Measurements from ENCODE around the gene VPS35L.

VPS35L gene

GRCh38 chr16:19696328-19696727, 140.8 kb downstream of the VPS35L start:
- no peak for TF ChIP-seq CTCF (IDR thresholded peaks at IDR 0.05; ENCODE audit: extremely low read depth, missing control alignments)
- no peak for DNase-seq (ENCODE audit: low spot score)

- no peak for DNase-seq (ENCODE audit: low spot score)
- no peak for TF ChIP-seq CTCF (IDR thresholded peaks at IDR 0.05; ENCODE audit: extremely low read depth, missing control alignments)
Observed at GRCh38 chr16:19696961-19697360, 141.5 kb downstream of the VPS35L start.

GRCh38 chr16:19697756-19698318, 142.3 kb downstream of the VPS35L start:
- no peak for TF ChIP-seq CTCF (IDR thresholded peaks at IDR 0.05; ENCODE audit: extremely low read depth, missing control alignments)
- DNase-seq (ENCODE audit: low spot score): no peak

GRCh38 chr16:19698480-19699465, 143.3 kb downstream of the VPS35L start:
- TF ChIP-seq CTCF (IDR thresholded peaks at IDR 0.05; ENCODE audit: extremely low read depth, missing control alignments): no peak
- DNase-seq (ENCODE audit: low spot score): no peak

GRCh38 chr16:19699472-19699871, 144.0 kb downstream of the VPS35L start:
- no peak for DNase-seq (ENCODE audit: low spot score)
- no peak for TF ChIP-seq CTCF (IDR thresholded peaks at IDR 0.05; ENCODE audit: extremely low read depth, missing control alignments)

GRCh38 chr16:19700319-19700781, 144.8 kb downstream of the VPS35L start:
- DNase-seq (ENCODE audit: low spot score): no peak
- no peak for TF ChIP-seq CTCF (IDR thresholded peaks at IDR 0.05; ENCODE audit: extremely low read depth, missing control alignments)

GRCh38 chr16:19701091-19701490, 145.6 kb downstream of the VPS35L start:
- TF ChIP-seq CTCF (IDR thresholded peaks at IDR 0.05; ENCODE audit: extremely low read depth, missing control alignments): no peak
- no peak for DNase-seq (ENCODE audit: low spot score)

All from GM20000 (cell line).